Activated CD8-positive, alpha-beta T cell treated with anti-CD3 and anti-CD28 coated beads for 36 hours (primary cell): ENCODE results near the gene MYO16. TPM values are rescaled to one million over a fixed set of nuclear protein-coding genes. Genes with fewer than 3 reads are reported as not detected.
"Not testable (repeated sequence)": the region's sequence is repeated elsewhere in the genome, so short reads cannot be mapped to it uniquely, and the experiment has no call there.

Experiments
- ATAC-seq: fragments of 200-7000 bp; cut with Tn5 transposase; one replicate; pipeline ENCODE4 v1.10.0; 2021; ENCODE audit warnings: mild to moderate bottlenecking, moderate library complexity
- CTCF ChIA-PET: fragments of 350-600 bp; sonication (Branson Sonifier 250); formaldehyde crosslinking; loops from one replicate; lab custom pipeline; 2021; ENCODE audit warnings: antibody characterized with exemption; lab: Charles Lee
- POLR2A ChIA-PET: fragments of 350-600 bp; sonication (Branson Sonifier 250); formaldehyde crosslinking; loops from one replicate; lab custom pipeline; 2021; ENCODE audit warnings: antibody characterized with exemption; lab: Charles Lee
- DNase-seq: peaks from one replicate; pipeline ENCODE4 v3.0.0-alpha.2; 2020
- H3K27ac Mint-ChIP-seq: one replicate; pipeline ENCODE4 v1.8.0; 2021; ENCODE audit warnings: mild to moderate bottlenecking, mixed read lengths
- H3K27me3 Mint-ChIP-seq: one replicate; pipeline ENCODE4 v1.8.0; 2021; ENCODE audit warnings: mixed read lengths
- H3K36me3 Mint-ChIP-seq: one replicate; pipeline ENCODE4 v1.8.0; 2021; ENCODE audit warnings: low read depth, mixed read lengths
- H3K4me1 Mint-ChIP-seq: one replicate; pipeline ENCODE4 v1.8.0; 2021; ENCODE audit warnings: low read depth, mixed read lengths
- H3K4me3 Mint-ChIP-seq: one replicate; pipeline ENCODE4 v1.8.0; 2021; ENCODE audit warnings: mild to moderate bottlenecking, moderate library complexity, mixed read lengths
- H3K9me3 Mint-ChIP-seq: one replicate; pipeline ENCODE4 v1.8.0; 2021; ENCODE audit warnings: mixed read lengths
- intact Hi-C: fragments of 100-400 bp; cut with micrococcal nuclease; formaldehyde crosslinking; loops from one replicate; pipeline ENCODE4 v1.10.0; 2022
- total RNA-seq, 2 experiments: library from RNA; stranded (reverse); gene quantifications; one replicate each; pipeline ENCODE4 v1.2.3, GENCODE V29; 2021
- TF ChIP-seq, protein P1 (sequence below): fragments of 200-600 bp; IDR thresholded peaks from one replicate; pipeline ENCODE4 v1.8.0; 2022; ENCODE audit warnings: antibody characterized with exemption, mild to moderate bottlenecking

The MYO16 gene
- total RNA-seq, 2 experiments from 2014 or later: not detected

DNA sequence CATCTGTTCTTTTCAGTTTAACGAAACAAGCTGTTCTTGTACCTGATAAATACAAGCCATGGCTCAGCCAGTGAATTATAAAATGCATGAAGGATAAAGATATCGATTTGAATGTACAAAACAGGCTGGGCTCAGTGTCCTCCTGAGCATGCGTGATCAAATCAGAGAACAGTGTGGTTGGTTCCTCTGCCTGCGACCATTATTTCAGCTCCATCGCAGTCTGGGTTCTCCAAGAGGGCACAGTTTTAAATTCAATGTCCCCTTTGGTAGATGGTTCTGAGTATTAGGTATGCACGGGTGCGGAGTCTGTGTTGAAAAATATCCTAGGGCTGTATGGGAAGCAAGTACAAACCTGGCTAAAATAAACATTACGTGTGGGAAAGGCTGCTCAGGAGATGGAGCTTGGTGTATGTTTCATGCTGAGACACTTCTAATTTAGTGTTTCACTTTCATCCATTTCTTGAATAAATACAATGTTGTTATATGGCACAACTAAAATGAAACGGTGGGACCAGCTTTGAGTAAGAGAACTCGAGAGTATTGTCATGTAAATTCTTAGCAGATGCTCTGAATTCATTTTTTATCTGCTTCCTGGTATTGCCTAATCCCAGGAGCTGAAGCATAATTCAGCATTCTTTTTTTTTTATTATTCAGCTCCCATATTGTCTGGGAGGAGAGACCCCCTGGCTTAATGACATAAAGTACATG lies 458.7 kb downstream of the MYO16 start:
- CTCF ChIA-PET: no interaction called here
- TF ChIP-seq, protein P1, sequence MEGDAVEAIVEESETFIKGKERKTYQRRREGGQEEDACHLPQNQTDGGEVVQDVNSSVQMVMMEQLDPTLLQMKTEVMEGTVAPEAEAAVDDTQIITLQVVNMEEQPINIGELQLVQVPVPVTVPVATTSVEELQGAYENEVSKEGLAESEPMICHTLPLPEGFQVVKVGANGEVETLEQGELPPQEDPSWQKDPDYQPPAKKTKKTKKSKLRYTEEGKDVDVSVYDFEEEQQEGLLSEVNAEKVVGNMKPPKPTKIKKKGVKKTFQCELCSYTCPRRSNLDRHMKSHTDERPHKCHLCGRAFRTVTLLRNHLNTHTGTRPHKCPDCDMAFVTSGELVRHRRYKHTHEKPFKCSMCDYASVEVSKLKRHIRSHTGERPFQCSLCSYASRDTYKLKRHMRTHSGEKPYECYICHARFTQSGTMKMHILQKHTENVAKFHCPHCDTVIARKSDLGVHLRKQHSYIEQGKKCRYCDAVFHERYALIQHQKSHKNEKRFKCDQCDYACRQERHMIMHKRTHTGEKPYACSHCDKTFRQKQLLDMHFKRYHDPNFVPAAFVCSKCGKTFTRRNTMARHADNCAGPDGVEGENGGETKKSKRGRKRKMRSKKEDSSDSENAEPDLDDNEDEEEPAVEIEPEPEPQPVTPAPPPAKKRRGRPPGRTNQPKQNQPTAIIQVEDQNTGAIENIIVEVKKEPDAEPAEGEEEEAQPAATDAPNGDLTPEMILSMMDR: no peak
- POLR2A ChIA-PET: no interaction called here
- Mint-ChIP-seq H3K4me1 (no peaks in the 10 kb centered on the region), H3K27me3 (peaks cover 1% of the 10 kb centered on the region), H3K36me3 (no peaks in the 10 kb centered on the region), H3K4me3 (no peak overlapping the region), H3K9me3 (peaks cover 3% of the 10 kb centered on the region), H3K27ac (no peak overlapping the region)
- DNase-seq (no peak), ATAC-seq (no peak)
- intact Hi-C loops: no loop called here

DNA sequence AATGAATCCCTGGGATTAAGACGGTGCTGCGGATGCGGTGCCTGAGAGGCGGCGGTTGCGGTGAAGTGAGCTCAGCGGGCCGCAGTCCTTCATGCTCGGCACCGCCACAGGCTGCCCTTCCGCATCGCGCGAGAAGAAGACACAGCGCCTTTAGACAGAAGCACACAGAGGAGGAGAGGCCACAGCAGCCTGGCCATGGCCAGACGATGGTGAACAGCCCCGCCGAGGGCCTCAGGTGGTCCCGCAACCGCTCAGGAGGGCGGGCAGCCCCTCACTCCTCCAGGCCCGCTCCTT lies 459.2 kb downstream of the MYO16 start:
- ChIA-PET POLR2A (interaction anchor here (0.6 kb wide), 1 partner anchor 38 kb away, joined by 3 read pairs; no protein-coding TSS in a partner anchor), CTCF (interaction anchor here (0.9 kb wide), 1 partner anchor 127 kb away, joined by 3 read pairs; no protein-coding TSS in a partner anchor)
- no peaks in the 10 kb centered on the region for H3K36me3 Mint-ChIP-seq
- ATAC-seq (no peak), DNase-seq (no peak)
- TF ChIP-seq, protein P1: no peak
- H3K27ac Mint-ChIP-seq: no peak overlapping the region
- H3K9me3 Mint-ChIP-seq: peaks cover 3% of the 10 kb centered on the region
- H3K4me1 Mint-ChIP-seq: no peaks in the 10 kb centered on the region
- H3K4me3 Mint-ChIP-seq: no peak overlapping the region
- H3K27me3 Mint-ChIP-seq: peaks cover 1% of the 10 kb centered on the region
- intact Hi-C loops: no loop called here

DNA sequence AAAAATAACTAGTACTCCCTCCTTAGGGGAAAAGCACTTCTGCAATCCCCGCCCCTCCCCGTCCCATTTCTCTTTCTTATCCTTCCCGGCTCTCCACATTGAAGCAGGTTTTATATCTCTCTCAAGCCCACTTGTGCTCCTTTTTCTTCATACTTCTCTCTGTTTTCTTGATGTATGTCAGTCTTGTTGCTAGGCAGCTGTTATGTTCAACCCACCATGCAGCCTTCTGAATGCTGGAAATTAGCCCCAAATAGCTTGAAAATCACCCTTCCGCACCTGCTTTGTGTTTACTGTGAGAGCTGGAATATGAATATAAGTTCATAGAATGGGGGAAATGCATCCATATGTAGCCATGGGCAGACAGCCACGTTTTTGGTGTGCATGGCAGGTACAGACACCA lies 461.4 kb downstream of the MYO16 start:
- Mint-ChIP-seq H3K27me3 (peaks cover 1% of the 10 kb centered on the region), H3K27ac (no peak overlapping the region), H3K4me3 (no peak overlapping the region), H3K9me3 (peaks cover 3% of the 10 kb centered on the region), H3K4me1 (no peaks in the 10 kb centered on the region), H3K36me3 (no peaks in the 10 kb centered on the region)
- intact Hi-C loops: no loop called here
- no peak for ATAC-seq
- ChIA-PET CTCF (no interaction called here), POLR2A (no interaction called here)
- TF ChIP-seq, protein P1: no peak
- no peak for DNase-seq

DNA sequence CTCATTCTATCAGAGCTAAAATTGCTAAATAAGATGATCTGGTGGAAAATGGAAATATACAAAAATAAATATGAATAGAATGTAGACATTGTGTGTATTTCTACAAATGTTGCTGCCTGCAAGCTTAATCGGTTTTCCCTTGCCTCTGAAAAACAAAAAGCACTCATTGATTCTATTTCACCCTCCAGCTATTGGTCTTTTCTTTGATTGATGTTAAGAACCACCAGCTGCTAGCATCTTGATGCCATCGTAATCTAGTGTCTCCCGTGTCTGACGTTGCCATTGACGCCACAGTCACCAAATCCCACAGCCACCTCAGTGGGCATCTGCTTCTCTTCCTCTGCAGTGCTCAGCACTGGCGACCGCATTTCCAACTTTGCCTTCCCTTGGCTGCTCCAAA lies 461.8 kb downstream of the MYO16 start:
- Mint-ChIP-seq H3K4me1 (no peaks in the 10 kb centered on the region), H3K9me3 (peaks cover 3% of the 10 kb centered on the region), H3K27ac (no peak overlapping the region), H3K36me3 (no peaks in the 10 kb centered on the region), H3K4me3 (no peak overlapping the region), H3K27me3 (peaks cover 1% of the 10 kb centered on the region)
- TF ChIP-seq, protein P1: no peak
- intact Hi-C loops: no loop called here
- ChIA-PET CTCF (no interaction called here), POLR2A (no interaction called here)
- ATAC-seq (no peak), DNase-seq (no peak)

DNA sequence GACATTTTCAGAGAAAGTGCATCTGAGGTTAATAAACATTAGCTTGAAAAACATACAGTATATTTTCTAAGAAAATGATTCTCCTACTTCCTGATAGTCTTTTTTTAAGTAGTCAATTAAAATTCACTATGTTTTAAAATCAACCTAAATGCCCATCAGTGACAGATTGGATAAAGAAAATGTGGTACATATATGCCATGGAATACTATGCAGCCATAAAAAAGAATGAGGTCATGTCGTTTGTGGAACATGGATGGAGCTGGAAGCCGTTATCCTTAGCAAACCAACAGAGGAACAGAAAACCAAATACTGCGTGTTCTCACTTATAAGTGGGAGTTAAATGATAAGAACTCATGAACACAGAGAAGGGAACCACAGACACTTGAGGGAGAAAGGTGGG lies 462.8 kb downstream of the MYO16 start:
- intact Hi-C loops, H3K4me1 Mint-ChIP-seq, DNase-seq, H3K36me3 Mint-ChIP-seq, H3K4me3 Mint-ChIP-seq, H3K27ac Mint-ChIP-seq, POLR2A ChIA-PET, H3K9me3 Mint-ChIP-seq, CTCF ChIA-PET, ATAC-seq, H3K27me3 Mint-ChIP-seq: not testable (repeated sequence)
